ENCODE results near the gene DLGAP1. TPM values are rescaled to one million over a fixed set of nuclear protein-coding genes. Genes with fewer than 3 reads are reported as not detected.
A peak's percentile ranks its signal among the peaks of the same experiment; 100 is the strongest.

The DLGAP1 gene
- total RNA-seq, 1 experiment from 2014 or later = not detected

- TF ChIP-seq, protein P1, sequence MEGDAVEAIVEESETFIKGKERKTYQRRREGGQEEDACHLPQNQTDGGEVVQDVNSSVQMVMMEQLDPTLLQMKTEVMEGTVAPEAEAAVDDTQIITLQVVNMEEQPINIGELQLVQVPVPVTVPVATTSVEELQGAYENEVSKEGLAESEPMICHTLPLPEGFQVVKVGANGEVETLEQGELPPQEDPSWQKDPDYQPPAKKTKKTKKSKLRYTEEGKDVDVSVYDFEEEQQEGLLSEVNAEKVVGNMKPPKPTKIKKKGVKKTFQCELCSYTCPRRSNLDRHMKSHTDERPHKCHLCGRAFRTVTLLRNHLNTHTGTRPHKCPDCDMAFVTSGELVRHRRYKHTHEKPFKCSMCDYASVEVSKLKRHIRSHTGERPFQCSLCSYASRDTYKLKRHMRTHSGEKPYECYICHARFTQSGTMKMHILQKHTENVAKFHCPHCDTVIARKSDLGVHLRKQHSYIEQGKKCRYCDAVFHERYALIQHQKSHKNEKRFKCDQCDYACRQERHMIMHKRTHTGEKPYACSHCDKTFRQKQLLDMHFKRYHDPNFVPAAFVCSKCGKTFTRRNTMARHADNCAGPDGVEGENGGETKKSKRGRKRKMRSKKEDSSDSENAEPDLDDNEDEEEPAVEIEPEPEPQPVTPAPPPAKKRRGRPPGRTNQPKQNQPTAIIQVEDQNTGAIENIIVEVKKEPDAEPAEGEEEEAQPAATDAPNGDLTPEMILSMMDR (IDR thresholded peaks at IDR 0.05; ENCODE audit: unreplicated experiment) = no peak
- Mint-ChIP-seq H3K4me3 (ENCODE audit: unreplicated experiment) (peak overlapping the region; percentile 74), H3K9me3 (ENCODE audit: unreplicated experiment) (no peaks in the 10 kb centered on the region), H3K27ac (ENCODE audit: low read depth, unreplicated experiment) (peak overlapping the region; percentile 99), H3K36me3 (ENCODE audit: insufficient read depth, unreplicated experiment) (peaks cover 6% of the 10 kb centered on the region), H3K4me1 (ENCODE audit: insufficient read depth, unreplicated experiment) (peaks cover 35% of the 10 kb centered on the region), H3K27me3 (ENCODE audit: insufficient read depth, unreplicated experiment) (no peaks in the 10 kb centered on the region)
- peak; percentile 95 for DNase-seq (ENCODE audit: unreplicated experiment)
- intact Hi-C loops (cut with micrococcal nuclease) = loop anchor here (1.0 to 2.0 kb wide), 6 partner anchors 21 to 343 kb away; no protein-coding TSS in a partner anchor
- BruUV-seq (replicated peaks) = no TSS peak
- CTCF ChIA-PET = interaction anchor here (0.6 to 2.8 kb wide), 15 partner anchors 12 to 355 kb away, joined by 3 to 14 read pairs (median 5); no protein-coding TSS in a partner anchor
- POLR2A ChIA-PET = interaction anchor here (0.6 to 11.8 kb wide), 27 partner anchors 9 to 377 kb away, joined by 3 to 184 read pairs (median 5); partner anchors contain the start of genes MYL12B and TGIF1
Measured at GRCh38 chr18:3623769-3624545, 831.1 kb downstream of the DLGAP1 start.

DNA sequence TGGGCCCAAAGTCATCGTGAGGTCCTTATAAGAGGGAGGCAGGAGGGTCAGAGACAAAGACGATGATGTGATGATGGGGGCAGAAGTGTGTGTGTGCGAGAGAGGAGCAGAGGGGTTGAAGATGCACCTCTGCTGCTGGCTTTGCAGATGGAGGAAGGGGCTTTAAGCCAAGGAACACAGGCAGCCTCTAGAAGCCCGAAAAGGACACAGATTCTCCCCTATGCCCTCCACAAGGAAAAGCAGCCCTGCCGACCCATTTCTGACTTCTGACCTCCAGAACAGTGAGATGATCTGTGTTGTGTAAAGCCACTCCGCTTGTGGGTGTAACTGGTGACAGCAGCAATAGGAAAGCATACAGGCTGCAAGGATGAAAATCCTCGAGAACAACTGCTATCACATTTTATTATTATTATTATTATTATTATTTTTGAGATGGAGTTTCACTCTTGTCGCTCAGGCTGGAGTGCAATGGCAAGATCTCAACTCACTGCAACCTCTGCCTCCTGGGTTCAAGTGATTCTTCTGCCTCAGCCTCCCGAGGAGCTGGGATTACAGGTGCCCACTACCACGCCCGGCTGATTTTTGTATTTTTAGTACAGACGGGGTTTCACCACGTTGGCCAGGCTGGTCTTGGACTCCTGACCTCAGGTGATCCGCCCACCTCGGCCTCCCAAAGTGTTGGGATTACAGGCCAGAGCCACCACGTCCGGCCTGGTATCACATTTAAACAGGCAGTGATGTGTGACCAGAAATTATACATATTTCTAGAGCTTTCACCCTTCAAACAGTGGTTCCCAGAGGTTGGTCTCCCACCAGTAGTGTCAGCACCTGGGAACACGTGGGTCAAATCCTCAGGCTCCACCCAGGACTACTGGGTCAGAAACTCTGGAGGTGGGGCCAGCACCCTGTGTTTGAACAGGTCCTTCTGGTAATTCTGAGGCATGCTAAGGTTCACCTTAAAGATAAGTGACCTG is 834.7 kb downstream of the DLGAP1 start:
- Mint-ChIP-seq H3K4me3 (ENCODE audit: unreplicated experiment) (no peak overlapping the region), H3K9me3 (ENCODE audit: unreplicated experiment) (no peaks in the 10 kb centered on the region), H3K4me1 (ENCODE audit: insufficient read depth, unreplicated experiment) (peaks cover 32% of the 10 kb centered on the region), H3K36me3 (ENCODE audit: insufficient read depth, unreplicated experiment) (no peaks in the 10 kb centered on the region), H3K27me3 (ENCODE audit: insufficient read depth, unreplicated experiment) (no peaks in the 10 kb centered on the region), H3K27ac (ENCODE audit: low read depth, unreplicated experiment) (no peak overlapping the region)
- ChIA-PET POLR2A (interaction anchor here (6.5 to 11.8 kb wide), 5 partner anchors 12 to 167 kb away, joined by 103 to 184 read pairs (median 148); no protein-coding TSS in a partner anchor), CTCF (interaction anchor here (1.0 to 2.3 kb wide), 3 partner anchors 15 to 45 kb away, joined by 4 to 14 read pairs (median 9); no protein-coding TSS in a partner anchor)
- TF ChIP-seq, protein P1 (IDR thresholded peaks at IDR 0.05; ENCODE audit: unreplicated experiment) = no peak
- DNase-seq (ENCODE audit: unreplicated experiment) = no peak
- intact Hi-C loops (cut with micrococcal nuclease) = no loop called here
- no TSS peak for BruUV-seq (replicated peaks)

GRCh38 chr18:3619746-3620145 is 835.4 kb downstream of the DLGAP1 start:
- DNase-seq (ENCODE audit: unreplicated experiment) = no peak
- H3K9me3 Mint-ChIP-seq (ENCODE audit: unreplicated experiment) = no peaks in the 10 kb centered on the region
- POLR2A ChIA-PET = no interaction called here
- CTCF ChIA-PET = no interaction called here
- H3K4me3 Mint-ChIP-seq (ENCODE audit: unreplicated experiment) = no peak overlapping the region
- no TSS peak for BruUV-seq (replicated peaks)
- no peak overlapping the region for H3K27ac Mint-ChIP-seq (ENCODE audit: low read depth, unreplicated experiment)
- no peaks in the 10 kb centered on the region for H3K36me3 Mint-ChIP-seq (ENCODE audit: insufficient read depth, unreplicated experiment)
- H3K4me1 Mint-ChIP-seq (ENCODE audit: insufficient read depth, unreplicated experiment) = peaks cover 25% of the 10 kb centered on the region
- TF ChIP-seq, protein P1 (IDR thresholded peaks at IDR 0.05; ENCODE audit: unreplicated experiment) = no peak
- no peaks in the 10 kb centered on the region for H3K27me3 Mint-ChIP-seq (ENCODE audit: insufficient read depth, unreplicated experiment)
- intact Hi-C loops (cut with micrococcal nuclease) = no loop called here
